DND-41 (cell line): ENCODE data around the gene RAB3D.
"Not testable (repeated sequence)": the region's sequence is repeated elsewhere in the genome, so short reads cannot be mapped to it uniquely, and the experiment has no call there.

Experiments used
- CTCF ChIP-seq: IDR thresholded peaks from 2 replicates; pipeline ENCODE4 v1.5.1; 2012; ENCODE audit warnings: borderline replicate concordance, low read length, moderate library complexity, mild to moderate bottlenecking; ENCODE audit not compliant: poor library complexity, severe bottlenecking; ENCODE audit errors: extremely low read depth
- EZH2 ChIP-seq: IDR thresholded peaks from 3 replicates; pipeline ENCODE4 v1.6.1; 2012; ENCODE audit warnings: borderline replicate concordance, low read depth, mild to moderate bottlenecking, moderate library complexity, low read length, inconsistent platforms; ENCODE audit not compliant: severe bottlenecking

- not testable (repeated sequence) for TF ChIP-seq CTCF, EZH2
Measured at GRCh38 chr19:11320278-11320995, 19.0 kb downstream of the RAB3D start.
